Chondrocyte (in vitro differentiated cells): Measurements from ENCODE around the gene FN3K. TPM values are rescaled to one million over a fixed set of nuclear protein-coding genes. Genes with fewer than 3 reads are reported as not detected.

ENCODE experiments used
- DNase-seq: peaks from one replicate; pipeline ENCODE4 v3.0.0; 2021; ENCODE audit warnings: mixed read lengths, low spot score
- H3K27ac Mint-ChIP-seq: one replicate; pipeline ENCODE4 v1.8.0; 2021; ENCODE audit warnings: mild to moderate bottlenecking, moderate library complexity, mixed read lengths; ENCODE audit not compliant: unreplicated experiment
- H3K27me3 Mint-ChIP-seq: 2 replicates; pipeline ENCODE4 v1.8.0; 2021; ENCODE audit warnings: low read depth, mixed read lengths
- H3K36me3 Mint-ChIP-seq: 2 replicates; pipeline ENCODE4 v1.8.0; 2021; ENCODE audit warnings: low read depth, mixed read lengths
- H3K4me1 Mint-ChIP-seq: 2 replicates; pipeline ENCODE4 v1.8.0; 2021; ENCODE audit warnings: low read depth, mild to moderate bottlenecking, mixed read lengths
- H3K4me3 Mint-ChIP-seq: one replicate; pipeline ENCODE4 v1.8.0; 2021; ENCODE audit warnings: mild to moderate bottlenecking, moderate library complexity, mixed read lengths; ENCODE audit not compliant: unreplicated experiment
- H3K9me3 Mint-ChIP-seq: 2 replicates; pipeline ENCODE4 v1.8.0; 2021; ENCODE audit warnings: low read depth, mixed read lengths
- CTCF ChIP-seq: fragments of 200-600 bp; sonication (generic); IDR thresholded peaks from 2 replicates; pipeline ENCODE4 v1.5.0; 2021; ENCODE audit warnings: antibody characterized with exemption, mild to moderate bottlenecking, moderate library complexity
- total RNA-seq: library from RNA; stranded (reverse); gene quantifications from 3 replicates; pipeline ENCODE4 v1.2.1, GENCODE V29; 2021

Gene FN3K
- total RNA-seq, 1 donor from 2014 or later, result 19.0 TPM

GRCh38 chr17:82799591-82799990 is 64.2 kb downstream of the FN3K start:
- Mint-ChIP-seq H3K27me3 (no peaks in the 10 kb centered on the region), H3K36me3 (peaks cover 12% of the 10 kb centered on the region), H3K4me1 (peaks cover 6% of the 10 kb centered on the region), H3K27ac (no peak overlapping the region), H3K9me3 (no peaks in the 10 kb centered on the region), H3K4me3 (no peak overlapping the region)
- TF ChIP-seq CTCF, result no peak
- no peak for DNase-seq

Other genes starting within 250 kb of the FN3K start
- gene FOXK2, start 215.9 kb upstream of the FN3K start, total RNA-seq, result 47.6 to 49.5 TPM (median 49.4 TPM) in 3 replicates
- gene WDR45B, start 87.2 kb upstream of the FN3K start, total RNA-seq, result 60.4 to 70.0 TPM (median 67.8 TPM) in 3 replicates
- 16.7 to 20.0 TPM (median 20.0 TPM) in 3 replicates for gene RAB40B, start 36.9 kb upstream of the FN3K start, total RNA-seq
- 23.0 to 27.4 TPM (median 23.3 TPM) in 3 replicates for gene FN3KRP, start 18.9 kb upstream of the FN3K start, total RNA-seq
- 53.7 to 62.9 TPM (median 59.8 TPM) in 3 replicates for gene TBCD, start 16.4 kb downstream of the FN3K start, total RNA-seq
- gene ZNF750, start 104.4 kb downstream of the FN3K start, total RNA-seq, result not detected in 3 replicates